Thyroid gland (tissue), 4 donors: Measurements from ENCODE around the gene TTC33.

Experiments used
- POLR2A ChIP-seq, 2 donors: fragments of 450-650 bp; IDR thresholded peaks; one replicate each; pipeline ENCODE4 v1.6.1; 2017; ENCODE audit warnings: antibody characterized with exemption in 2 of 2, mild to moderate bottlenecking in 2 of 2, moderate library complexity in 1 of 2
- TF ChIP-seq, protein P1 (sequence below), 6 experiments: fragments of 200-600 bp in 3 of 6; fragments of 450-650 bp in 3 of 6; sonication (generic) in 3 of 6; IDR thresholded peaks; one replicate each; pipeline ENCODE4 v1.5.1; 2016 to 2019; ENCODE audit warnings: antibody characterized with exemption in 6 of 6, mild to moderate bottlenecking in 2 of 6, inconsistent platforms in 1 of 6, moderate library complexity in 1 of 6

DNA sequence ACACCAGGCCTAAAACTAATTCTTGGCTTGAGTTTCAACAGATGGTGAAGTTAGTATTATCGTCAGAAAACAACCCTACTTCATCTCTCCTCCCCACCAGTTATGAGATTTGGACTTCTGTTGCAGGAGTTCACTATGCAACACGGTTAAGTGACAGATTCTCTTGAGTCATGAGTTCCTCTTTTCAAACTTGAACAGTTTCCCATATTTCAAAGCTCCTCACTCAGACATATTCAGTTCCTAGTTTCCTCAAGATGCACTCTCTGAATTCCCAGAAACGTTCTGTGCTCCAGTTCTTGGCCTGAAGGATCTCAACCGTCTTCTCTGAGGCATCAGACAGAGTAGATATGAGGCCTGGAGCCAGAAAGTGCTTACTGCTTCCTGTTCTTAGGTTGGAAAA lies 83.3 kb downstream of the TTC33 start:
- TF ChIP-seq, protein P1, sequence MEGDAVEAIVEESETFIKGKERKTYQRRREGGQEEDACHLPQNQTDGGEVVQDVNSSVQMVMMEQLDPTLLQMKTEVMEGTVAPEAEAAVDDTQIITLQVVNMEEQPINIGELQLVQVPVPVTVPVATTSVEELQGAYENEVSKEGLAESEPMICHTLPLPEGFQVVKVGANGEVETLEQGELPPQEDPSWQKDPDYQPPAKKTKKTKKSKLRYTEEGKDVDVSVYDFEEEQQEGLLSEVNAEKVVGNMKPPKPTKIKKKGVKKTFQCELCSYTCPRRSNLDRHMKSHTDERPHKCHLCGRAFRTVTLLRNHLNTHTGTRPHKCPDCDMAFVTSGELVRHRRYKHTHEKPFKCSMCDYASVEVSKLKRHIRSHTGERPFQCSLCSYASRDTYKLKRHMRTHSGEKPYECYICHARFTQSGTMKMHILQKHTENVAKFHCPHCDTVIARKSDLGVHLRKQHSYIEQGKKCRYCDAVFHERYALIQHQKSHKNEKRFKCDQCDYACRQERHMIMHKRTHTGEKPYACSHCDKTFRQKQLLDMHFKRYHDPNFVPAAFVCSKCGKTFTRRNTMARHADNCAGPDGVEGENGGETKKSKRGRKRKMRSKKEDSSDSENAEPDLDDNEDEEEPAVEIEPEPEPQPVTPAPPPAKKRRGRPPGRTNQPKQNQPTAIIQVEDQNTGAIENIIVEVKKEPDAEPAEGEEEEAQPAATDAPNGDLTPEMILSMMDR (IDR thresholded peaks at IDR 0.05) = no peak
- TF ChIP-seq POLR2A (IDR thresholded peaks at IDR 0.05) = no peak
